G401.6 (cell line): ENCODE measurements around the gene PCDHGB3.
"Not testable (repeated sequence)": the region's sequence is repeated elsewhere in the genome, so short reads cannot be mapped to it uniquely, and the experiment has no call there.

Experiments
- FAIRE-seq: peaks from 2 replicates; lab custom pipeline; 2012; peaks lifted over from hg19 to GRCh38; lab: Jason Lieb, UNC

The PCDHGB3 gene

GRCh38 chr5:141359790-141360426, 10.1 kb upstream of the PCDHGB3 start, which contains the start of gene PCDHGB2:
TSS of gene PCDHGB2 (plus strand) at chr5:141359994. CDS start at chr5:141360136, 142 bp downstream.
- peak; percentile 47 for FAIRE-seq

- FAIRE-seq: no peak
Observed at GRCh38 chr5:141360685-141361084, 9.4 kb upstream of the PCDHGB3 start.

- no peak for FAIRE-seq
Observed at GRCh38 chr5:141362719-141363118, 7.3 kb upstream of the PCDHGB3 start.

- FAIRE-seq: no peak
Observed at GRCh38 chr5:141363952-141364660, 5.9 kb upstream of the PCDHGB3 start, which contains the start of gene PCDHGA5. TSS of gene PCDHGA5 (plus strand) at chr5:141364162. CDS start at chr5:141364331, 169 bp downstream.

- FAIRE-seq: no peak
Observed at GRCh38 chr5:141366016-141366896, 3.8 kb upstream of the PCDHGB3 start.

- no peak for FAIRE-seq
Observed at GRCh38 chr5:141371572-141372475, 1.8 kb downstream of the PCDHGB3 start.

GRCh38 chr5:141373673-141374317, 3.8 kb downstream of the PCDHGB3 start, which contains the start of gene PCDHGA6:
TSS of gene PCDHGA6 (plus strand) at chr5:141373891. CDS start at chr5:141374084, 193 bp downstream.
- FAIRE-seq: no peak

GRCh38 chr5:141374627-141375026, 4.6 kb downstream of the PCDHGB3 start:
- FAIRE-seq: no peak

- not testable (repeated sequence) for FAIRE-seq
Observed at GRCh38 chr5:141375444-141376155, 5.6 kb downstream of the PCDHGB3 start.

- no peak for FAIRE-seq
Observed at GRCh38 chr5:141382469-141383294, 12.6 kb downstream of the PCDHGB3 start, which contains the start of gene PCDHGA7. TSS of gene PCDHGA7 (plus strand) at chr5:141382742. CDS start at chr5:141382900, 158 bp downstream.

GRCh38 chr5:141383345-141383744, 13.3 kb downstream of the PCDHGB3 start:
- no peak for FAIRE-seq

- no peak for FAIRE-seq
Observed at GRCh38 chr5:141384471-141385267, 14.6 kb downstream of the PCDHGB3 start.

- FAIRE-seq: not testable (repeated sequence)
Observed at GRCh38 chr5:141387557-141388311, 17.7 kb downstream of the PCDHGB3 start, which contains the start of gene PCDHGB4. TSS of gene PCDHGB4 (plus strand) at chr5:141387698. CDS start at chr5:141387885, 187 bp downstream.

- FAIRE-seq: no peak
Observed at GRCh38 chr5:141388661-141389060, 18.6 kb downstream of the PCDHGB3 start.

GRCh38 chr5:141389153-141390042, 19.4 kb downstream of the PCDHGB3 start:
- no peak for FAIRE-seq

- no peak for FAIRE-seq
Observed at GRCh38 chr5:141392429-141393198, 22.6 kb downstream of the PCDHGB3 start, which contains the start of gene PCDHGA8. TSS of gene PCDHGA8 (plus strand) at chr5:141392633. CDS start at chr5:141392814, 181 bp downstream.
